Kidney capillary endothelial cell (primary cell): ENCODE data around the gene CAPRIN1.
"Not testable (repeated sequence)": the region's sequence is repeated elsewhere in the genome, so short reads cannot be mapped to it uniquely, and the experiment has no call there.

Experiments used
- DNase-seq: peaks from one replicate; pipeline ENCODE4 v3.0.0-alpha.2; 2018; ENCODE audit warnings: low spot score

CAPRIN1 gene

DNA sequence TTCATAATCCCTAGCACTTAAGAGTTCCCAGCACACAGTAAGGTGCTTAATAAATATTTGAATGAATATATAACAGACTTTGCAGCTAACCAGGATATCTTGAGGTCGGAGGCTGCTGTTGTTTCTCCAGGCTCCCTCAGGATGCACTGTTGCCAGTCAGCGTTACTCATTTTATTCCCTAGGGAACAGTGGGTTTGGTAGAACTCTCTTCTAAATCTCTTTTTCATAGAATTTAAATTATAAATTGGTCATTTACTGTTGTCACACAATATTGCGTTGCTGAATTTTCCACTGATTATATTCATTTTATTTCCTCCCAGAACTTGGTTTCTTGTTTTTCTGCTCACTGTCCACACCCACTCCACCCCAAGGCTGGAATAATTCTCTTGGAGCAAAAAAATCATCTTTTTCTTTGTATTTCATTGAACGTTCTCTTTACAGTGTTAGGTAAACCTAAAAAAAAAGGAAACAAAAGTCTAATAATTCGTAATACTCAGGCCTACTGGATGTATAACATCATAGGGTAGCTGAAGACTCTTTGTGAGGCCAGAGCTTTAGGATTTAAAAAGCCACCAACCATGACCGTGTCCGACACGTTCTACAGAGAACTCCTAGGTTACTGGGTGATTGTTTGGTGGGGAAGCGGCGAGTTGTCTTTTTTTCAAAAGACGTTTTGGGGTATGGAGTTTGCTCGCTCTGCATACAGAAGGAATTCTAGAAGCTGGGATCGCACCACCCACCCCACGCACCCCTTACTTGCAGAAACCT, 766 bp upstream of the CAPRIN1 start:
- peak; percentile 64 for DNase-seq

DNA sequence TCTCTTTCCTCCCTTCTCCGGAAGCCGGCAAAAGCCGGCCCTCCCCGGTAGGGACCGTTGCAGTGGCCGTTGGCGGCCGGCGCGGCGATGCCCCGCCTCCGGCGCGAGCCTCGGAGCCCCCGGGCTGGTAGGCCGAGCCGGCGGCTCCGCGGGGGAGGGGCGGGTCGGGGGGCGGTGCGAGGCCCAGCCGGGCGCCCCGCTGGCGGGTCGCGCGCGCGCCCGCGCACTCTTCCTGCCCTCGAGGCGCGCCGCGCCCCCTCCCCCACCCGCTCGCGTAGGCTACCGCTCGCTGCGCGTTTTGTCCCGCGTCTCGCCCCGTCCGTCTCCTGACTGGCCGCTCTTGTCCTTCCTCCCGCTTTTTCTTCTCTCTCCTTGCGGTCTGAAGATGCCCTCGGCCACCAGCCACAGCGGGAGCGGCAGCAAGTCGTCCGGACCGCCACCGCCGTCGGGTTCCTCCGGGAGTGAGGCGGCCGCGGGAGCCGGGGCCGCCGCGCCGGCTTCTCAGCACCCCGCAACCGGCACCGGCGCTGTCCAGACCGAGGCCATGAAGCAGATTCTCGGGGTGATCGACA, 591 bp downstream of the CAPRIN1 start:
- DNase-seq: peak; percentile 87

DNA sequence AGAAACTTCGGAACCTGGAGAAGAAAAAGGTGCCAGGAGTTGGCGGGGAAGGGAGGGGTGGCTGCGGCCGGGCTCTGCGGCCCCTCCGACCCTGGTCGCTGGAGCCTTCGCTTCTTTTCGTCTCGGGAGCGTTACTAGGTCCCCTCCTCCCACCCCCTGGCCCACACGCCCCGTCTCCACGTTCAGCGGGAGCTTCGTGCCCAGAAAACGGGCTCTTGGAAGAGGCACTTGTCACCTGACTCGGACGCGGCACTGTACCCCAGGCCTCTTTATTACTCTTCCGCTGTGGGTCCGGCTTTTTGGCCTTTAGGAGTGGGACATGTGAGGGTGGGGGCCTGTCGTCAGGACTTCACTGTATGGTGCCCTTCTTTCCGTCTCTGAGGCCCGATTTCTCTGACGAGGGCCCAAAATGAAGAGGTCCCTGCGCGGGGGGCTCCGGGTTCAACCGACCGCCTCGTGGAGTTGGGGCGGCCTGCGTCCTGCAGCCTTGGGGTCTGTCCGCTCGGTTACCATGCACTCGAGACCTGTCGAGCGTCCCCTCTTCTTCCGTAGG, 1.2 kb downstream of the CAPRIN1 start:
- DNase-seq: no peak

DNA sequence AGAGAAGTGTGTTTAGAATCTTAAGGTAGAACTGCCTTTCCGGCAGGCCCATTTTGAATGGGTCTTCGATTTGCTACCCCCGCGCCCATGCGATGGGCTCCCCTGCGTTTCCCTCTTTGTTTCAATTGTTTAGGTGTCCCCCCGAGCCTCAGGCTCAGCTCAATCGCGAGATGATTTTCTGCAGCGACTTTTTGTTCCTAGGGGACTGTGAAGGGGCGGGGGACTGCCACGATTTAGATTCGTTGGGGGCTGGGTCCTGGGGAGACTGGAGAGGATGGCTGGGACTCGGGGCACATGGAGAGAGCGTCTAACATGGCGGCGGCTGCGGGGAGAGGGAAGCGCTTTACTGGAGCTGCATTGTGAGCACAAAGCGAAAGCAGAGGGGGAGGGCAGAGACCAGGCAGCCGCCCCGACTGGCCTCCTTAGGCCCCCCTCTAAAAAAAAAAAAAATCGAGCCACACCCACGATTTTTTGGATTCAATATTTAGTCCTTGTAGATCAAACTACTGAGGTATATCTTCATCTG, 1.7 kb downstream of the CAPRIN1 start:
- DNase-seq: peak; percentile 63

DNA sequence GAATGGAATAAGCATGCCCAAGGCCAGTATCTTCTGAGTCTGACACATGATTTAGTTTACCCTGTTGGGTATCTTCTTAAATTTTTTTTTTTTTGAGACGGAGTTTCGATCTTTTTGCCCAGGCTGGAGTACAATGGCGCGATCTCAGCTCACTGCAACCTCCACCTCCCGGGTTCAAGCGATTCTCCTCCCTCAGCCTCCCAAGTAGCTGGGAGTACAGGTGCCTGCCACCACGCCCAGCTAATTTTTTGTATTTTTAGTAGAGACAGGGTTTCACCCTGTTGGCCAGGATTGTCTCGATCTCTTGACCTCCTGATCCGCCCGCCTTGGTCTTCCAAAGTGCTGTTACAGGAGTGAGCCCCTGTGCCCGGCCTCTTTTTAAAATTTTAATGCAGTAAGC, 2.8 kb downstream of the CAPRIN1 start:
- DNase-seq: not testable (repeated sequence)

GRCh38 chr11:34055218-34056000, 3.9 kb downstream of the CAPRIN1 start:
- DNase-seq: no peak

- DNase-seq: no peak
Observed at GRCh38 chr11:34056672-34057071, 5.1 kb downstream of the CAPRIN1 start.

DNA sequence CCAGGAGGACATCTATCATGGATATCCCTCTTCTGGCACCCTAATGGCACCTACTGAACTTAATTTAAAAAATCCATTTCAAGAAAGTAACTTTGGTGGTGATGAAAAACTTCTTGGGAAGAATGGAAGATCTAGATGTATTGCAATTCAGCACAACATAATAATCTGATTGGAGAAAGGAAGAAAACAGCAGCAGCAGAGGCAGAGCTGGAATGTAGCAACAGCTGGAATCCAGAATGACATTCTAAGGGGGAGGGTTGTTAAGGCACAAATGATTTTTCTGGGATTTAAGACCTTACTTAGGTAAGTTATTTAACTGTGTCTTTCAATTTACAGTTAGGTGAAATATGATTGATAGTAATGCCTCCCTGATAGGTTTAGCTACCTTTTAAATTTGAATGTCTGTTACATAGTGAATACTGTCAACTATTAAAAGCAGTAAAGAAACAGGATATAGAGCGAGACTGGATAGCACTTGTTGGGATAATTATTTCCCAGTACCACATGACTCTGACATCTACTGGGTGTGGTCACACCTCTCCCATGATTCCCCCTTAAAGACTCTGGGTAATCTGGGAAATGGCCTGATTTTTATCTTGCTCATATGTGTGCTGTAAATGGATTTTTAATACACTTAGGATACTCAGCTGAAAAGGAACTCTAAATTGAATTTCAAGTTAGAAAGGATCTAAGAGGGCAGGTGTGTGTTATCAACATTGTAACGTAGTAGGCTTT, 11.7 kb downstream of the CAPRIN1 start:
- DNase-seq: no peak

DNA sequence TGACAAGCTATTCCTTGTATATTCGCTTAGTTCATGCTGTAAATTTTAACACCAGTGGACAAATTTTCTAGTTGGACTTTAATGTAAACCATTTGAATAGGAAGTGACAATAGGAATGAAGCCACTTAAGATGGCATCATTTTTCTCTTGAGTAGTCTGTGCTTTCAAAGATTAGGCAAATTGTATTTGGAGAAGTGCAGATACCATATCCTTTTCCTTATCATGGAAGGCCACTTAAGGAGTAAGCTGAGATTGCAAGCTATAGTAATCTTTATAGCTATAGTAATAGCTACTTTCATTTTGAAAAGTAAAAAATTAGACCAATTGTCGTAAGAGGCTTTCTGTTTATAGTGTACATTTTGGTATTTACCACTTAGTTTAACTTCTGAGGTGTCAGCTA, 12.8 kb downstream of the CAPRIN1 start:
- no peak for DNase-seq

- no peak for DNase-seq
Observed at GRCh38 chr11:34065505-34066203, 14.1 kb downstream of the CAPRIN1 start.

- DNase-seq: not testable (repeated sequence)
Observed at GRCh38 chr11:34066766-34067165, 15.2 kb downstream of the CAPRIN1 start.

- no peak for DNase-seq
Observed at GRCh38 chr11:34067383-34068065, 16.0 kb downstream of the CAPRIN1 start.

- peak; percentile 83 for DNase-seq
Observed at GRCh38 chr11:34068111-34068510, 16.6 kb downstream of the CAPRIN1 start.

DNA sequence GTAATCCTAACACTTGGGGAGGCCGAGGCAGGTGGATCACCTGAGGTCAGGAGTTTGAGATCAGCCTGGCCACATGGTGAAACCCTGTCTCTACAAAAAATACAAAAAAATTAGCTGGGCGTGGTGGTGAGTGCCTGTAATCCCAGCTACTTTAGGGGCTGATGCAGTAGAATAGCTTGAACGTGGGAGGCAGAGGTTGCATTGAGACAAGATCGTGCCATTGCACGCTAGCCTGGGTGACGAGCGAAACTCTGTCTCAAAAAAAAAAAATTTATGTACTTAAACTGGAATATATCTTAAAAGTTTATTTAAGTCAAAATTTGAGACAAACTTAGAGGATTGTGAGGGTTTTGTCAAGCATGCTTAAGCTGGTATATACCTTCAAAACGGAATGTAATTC, 19.8 kb downstream of the CAPRIN1 start:
- not testable (repeated sequence) for DNase-seq

DNA sequence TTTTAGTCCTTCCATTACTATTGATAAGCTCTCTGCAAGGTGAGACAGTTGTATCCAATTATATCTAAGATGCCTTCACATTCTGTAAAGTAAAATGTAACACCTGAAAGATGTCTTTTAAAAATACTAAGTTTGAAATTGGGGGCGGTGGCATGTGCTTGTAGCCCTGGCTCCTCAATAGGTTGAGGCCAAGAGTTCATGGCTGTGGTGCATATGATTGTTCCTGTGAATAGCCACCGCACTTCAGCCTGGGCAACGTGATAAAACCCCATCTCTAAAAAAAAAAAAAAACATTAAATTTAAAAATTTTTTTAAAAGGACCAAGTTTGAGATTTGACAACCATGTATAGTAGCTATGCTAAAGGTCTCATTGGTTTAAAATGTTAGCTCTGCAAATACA, 20.5 kb downstream of the CAPRIN1 start:
- DNase-seq: no peak

GRCh38 chr11:34072832-34073231, 21.3 kb downstream of the CAPRIN1 start:
- DNase-seq: no peak

DNA sequence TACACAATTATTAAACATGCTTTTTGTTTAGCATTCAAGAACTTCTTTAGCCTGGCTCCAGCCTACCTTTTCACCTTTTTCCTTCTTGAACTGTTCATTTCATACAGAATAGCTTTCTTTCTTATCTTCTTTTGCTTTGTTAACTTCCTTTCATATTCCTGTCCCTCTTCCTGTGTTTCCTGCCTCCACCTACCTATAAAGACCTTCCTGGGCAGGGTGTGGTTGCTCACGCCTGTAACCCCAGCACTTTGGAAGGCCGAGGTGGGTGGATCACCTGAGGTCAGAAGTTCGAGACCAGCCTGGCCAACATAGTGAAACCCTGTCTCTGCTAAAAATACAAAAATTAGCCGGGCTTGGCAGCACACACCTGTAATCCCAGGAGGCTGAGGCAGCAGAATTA, 22.9 kb downstream of the CAPRIN1 start:
- DNase-seq: no peak

DNA sequence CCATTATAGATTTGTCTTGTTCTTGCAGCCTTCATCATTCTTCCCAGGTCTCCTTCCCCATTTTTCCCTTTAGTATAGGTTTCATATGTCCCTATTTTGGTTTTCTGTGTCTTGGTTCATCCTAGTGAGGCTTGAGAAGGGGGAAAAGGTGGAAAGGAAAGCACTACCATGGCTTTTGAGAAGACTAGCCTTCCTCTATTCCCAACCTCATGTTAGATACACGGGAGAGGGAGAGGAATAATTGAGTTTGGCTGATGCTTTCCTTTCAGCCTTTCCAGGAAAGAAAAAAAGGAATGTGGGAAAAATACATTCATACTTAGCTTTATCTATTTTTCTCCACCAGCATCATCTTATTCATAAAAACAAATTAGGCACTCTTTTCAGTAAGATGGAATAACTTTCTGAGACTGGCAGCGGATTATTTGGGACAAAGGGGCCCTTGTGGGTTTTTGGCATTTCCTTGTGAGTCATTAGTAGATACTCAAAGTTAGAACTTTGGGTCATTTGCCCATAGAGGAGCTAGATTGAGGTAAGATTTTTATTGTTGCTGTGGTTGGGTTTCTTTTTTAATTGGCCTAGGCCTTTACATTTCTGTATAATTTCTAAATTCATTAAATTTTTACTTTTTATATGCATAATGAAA, 23.8 kb downstream of the CAPRIN1 start:
- no peak for DNase-seq

GRCh38 chr11:34080609-34081008, 29.1 kb downstream of the CAPRIN1 start:
- DNase-seq: no peak

DNA sequence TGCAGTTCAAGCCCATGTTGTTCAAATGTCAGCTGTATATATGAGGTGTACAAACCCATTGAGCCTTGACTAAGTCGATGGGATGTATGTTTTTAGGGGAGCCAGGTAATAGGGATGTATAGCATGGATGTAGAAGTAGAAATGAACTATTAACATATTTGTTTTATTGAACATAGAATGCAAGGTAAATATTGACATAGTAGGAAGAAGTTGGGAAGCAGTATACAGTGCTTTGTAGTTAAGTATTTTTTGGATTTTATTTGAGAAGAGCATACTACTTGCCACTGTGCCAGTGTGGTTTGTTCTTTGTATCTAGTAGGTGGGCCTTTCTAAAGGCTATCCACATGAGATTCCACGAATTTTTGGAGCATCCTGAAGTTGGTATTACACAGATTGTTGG, 33.1 kb downstream of the CAPRIN1 start:
- no peak for DNase-seq
